Esophagus squamous epithelium (tissue), 4 donors: ENCODE results near the gene HBG2.

Source experiments
- POLR2A ChIP-seq, 4 donors: fragments of 450-650 bp; IDR thresholded peaks; one replicate each; pipeline ENCODE4 v1.6.1; 2017; ENCODE audit warnings: antibody characterized with exemption in 4 of 4, mild to moderate bottlenecking in 4 of 4, moderate library complexity in 3 of 4
- TF ChIP-seq, protein P1 (sequence below), 6 experiments: fragments of 450-650 bp in 4 of 6; fragments of 200-600 bp in 2 of 6; sonication (generic) in 2 of 6; IDR thresholded peaks; one replicate each; pipeline ENCODE4 v1.5.1; 2016 to 2019; ENCODE audit warnings: antibody characterized with exemption in 6 of 6, mild to moderate bottlenecking in 4 of 6, moderate library complexity in 4 of 6

DNA sequence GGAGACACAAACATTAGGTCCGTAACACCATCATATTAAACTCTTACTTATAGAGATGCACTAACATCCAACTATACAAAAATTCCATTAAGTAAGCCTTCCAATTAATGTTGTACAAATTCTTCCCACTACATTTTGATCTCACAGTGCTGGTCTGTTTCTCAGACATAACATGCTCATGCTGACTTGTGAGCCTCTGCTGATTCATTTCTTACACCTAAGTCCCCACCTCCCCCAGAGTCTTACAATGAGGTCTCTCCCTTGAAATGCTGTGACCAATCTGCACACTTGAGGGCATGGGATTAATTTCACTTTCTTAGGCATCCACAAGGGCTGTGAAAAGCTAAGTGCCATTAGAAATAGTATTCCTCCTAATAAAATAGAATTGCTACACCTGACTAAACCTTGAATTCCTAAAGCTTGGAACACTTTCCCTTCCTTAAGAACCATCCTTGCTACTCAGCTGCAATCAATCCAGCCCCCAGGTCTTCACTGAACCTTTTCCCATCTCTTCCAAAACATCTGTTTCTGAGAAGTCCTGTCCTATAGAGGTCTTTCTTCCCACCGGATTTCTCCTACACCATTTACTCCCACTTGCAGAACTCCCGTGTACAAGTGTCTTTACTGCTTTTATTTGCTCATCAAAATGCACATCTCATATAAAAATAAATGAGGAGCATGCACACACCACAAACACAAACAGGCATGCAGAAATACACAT, 6.9 kb downstream of the HBG2 start:
- TF ChIP-seq, protein P1, sequence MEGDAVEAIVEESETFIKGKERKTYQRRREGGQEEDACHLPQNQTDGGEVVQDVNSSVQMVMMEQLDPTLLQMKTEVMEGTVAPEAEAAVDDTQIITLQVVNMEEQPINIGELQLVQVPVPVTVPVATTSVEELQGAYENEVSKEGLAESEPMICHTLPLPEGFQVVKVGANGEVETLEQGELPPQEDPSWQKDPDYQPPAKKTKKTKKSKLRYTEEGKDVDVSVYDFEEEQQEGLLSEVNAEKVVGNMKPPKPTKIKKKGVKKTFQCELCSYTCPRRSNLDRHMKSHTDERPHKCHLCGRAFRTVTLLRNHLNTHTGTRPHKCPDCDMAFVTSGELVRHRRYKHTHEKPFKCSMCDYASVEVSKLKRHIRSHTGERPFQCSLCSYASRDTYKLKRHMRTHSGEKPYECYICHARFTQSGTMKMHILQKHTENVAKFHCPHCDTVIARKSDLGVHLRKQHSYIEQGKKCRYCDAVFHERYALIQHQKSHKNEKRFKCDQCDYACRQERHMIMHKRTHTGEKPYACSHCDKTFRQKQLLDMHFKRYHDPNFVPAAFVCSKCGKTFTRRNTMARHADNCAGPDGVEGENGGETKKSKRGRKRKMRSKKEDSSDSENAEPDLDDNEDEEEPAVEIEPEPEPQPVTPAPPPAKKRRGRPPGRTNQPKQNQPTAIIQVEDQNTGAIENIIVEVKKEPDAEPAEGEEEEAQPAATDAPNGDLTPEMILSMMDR (IDR thresholded peaks at IDR 0.05): no peak
- no peak for TF ChIP-seq POLR2A (IDR thresholded peaks at IDR 0.05)
